AG04450 (cell line): ENCODE data around the gene TLR10. TPM values are rescaled to one million over a fixed set of nuclear protein-coding genes. Genes with fewer than 3 reads are reported as not detected.
"Not testable (repeated sequence)": the region's sequence is repeated elsewhere in the genome, so short reads cannot be mapped to it uniquely, and the experiment has no call there.

Source experiments
- CTCF ChIA-PET: fragments of 300-600, 350-600 bp; formaldehyde crosslinking; extraction: SDS; loops from one replicate; lab custom pipeline; 2022; ENCODE audit warnings: antibody characterized with exemption, inconsistent platforms; lab: Charles Lee
- POLR2A ChIA-PET: fragments of 350-600 bp; formaldehyde crosslinking; extraction: SDS; loops from one replicate; lab custom pipeline; 2021; ENCODE audit warnings: antibody characterized with exemption, inconsistent platforms; lab: Yijun Ruan, JAX
- DNase-seq: peaks from one replicate; pipeline ENCODE4 v3.0.0-alpha.2; 2011; ENCODE audit warnings: low read depth, low spot score
- H3K27ac ChIP-seq: one replicate; pipeline ENCODE4 v1.5.1; 2012; ENCODE audit warnings: low read depth, low read length, control low read depth
- H3K27me3 ChIP-seq: one replicate; pipeline ENCODE4 v1.6.0; 2012; ENCODE audit warnings: low read length; ENCODE audit not compliant: control insufficient read depth, insufficient read depth
- H3K4me3 ChIP-seq: 2 replicates; pipeline ENCODE4 v1.5.1; 2011; ENCODE audit warnings: mild to moderate bottlenecking, low read depth, low read length, control low read depth
- H3K9me3 ChIP-seq: 2 replicates; pipeline ENCODE4 v1.5.1; 2012; ENCODE audit warnings: low read length; ENCODE audit not compliant: control insufficient read depth, insufficient read depth
- CTCF ChIP-seq: IDR thresholded peaks from 2 replicates; pipeline ENCODE4 v1.5.1; 2011; ENCODE audit warnings: low read depth, low read length, control low read depth, inconsistent platforms
- polyA plus RNA-seq: library from polyadenylated mRNA; depleted of rRNA; stranded (reverse); fragments of >200 nt; gene quantifications from 2 replicates; pipeline ENCODE4 v1.2.3, GENCODE V29; 2011

Gene TLR10
- polyA plus RNA-seq, 1 experiment: not detected

DNA sequence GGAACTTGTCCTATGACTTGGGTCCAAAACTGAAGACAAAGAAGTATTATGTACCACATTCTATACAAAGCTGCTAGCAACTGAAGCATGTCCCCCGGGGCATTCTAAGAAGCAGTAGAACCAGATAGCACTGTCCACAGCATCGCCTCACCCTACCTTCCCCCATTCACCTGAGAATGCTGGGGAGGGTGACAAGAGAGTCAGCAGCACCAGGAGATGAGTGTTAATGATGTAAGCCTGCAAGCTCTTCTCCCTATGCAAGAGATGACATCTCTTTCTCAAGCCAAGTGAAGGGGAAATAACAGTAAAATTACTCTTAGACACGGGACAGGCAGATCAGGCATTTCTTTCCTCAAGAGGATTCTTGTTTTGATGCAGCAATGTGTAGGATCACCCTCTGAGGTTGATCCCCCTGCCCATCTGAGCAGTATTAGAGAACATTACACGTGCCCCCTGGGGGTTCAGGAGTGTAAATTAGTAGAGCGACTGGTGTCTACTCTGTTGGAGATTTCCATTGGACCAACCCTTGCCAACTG, 35.7 kb upstream of the TLR10 start:
- peaks cover 6% of the 10 kb centered on the region for H3K9me3 ChIP-seq
- no peak for TF ChIP-seq CTCF
- ChIA-PET POLR2A (no interaction called here), CTCF (interaction anchor here (0.7 to 1.2 kb wide), 2 partner anchors 36 to 42 kb away, joined by 3 read pairs; partner anchors contain the start of gene TLR10)
- no peak overlapping the region for H3K27ac ChIP-seq
- no peak for DNase-seq
- H3K27me3 ChIP-seq: no peaks in the 10 kb centered on the region
- H3K4me3 ChIP-seq: no peak overlapping the region

DNA sequence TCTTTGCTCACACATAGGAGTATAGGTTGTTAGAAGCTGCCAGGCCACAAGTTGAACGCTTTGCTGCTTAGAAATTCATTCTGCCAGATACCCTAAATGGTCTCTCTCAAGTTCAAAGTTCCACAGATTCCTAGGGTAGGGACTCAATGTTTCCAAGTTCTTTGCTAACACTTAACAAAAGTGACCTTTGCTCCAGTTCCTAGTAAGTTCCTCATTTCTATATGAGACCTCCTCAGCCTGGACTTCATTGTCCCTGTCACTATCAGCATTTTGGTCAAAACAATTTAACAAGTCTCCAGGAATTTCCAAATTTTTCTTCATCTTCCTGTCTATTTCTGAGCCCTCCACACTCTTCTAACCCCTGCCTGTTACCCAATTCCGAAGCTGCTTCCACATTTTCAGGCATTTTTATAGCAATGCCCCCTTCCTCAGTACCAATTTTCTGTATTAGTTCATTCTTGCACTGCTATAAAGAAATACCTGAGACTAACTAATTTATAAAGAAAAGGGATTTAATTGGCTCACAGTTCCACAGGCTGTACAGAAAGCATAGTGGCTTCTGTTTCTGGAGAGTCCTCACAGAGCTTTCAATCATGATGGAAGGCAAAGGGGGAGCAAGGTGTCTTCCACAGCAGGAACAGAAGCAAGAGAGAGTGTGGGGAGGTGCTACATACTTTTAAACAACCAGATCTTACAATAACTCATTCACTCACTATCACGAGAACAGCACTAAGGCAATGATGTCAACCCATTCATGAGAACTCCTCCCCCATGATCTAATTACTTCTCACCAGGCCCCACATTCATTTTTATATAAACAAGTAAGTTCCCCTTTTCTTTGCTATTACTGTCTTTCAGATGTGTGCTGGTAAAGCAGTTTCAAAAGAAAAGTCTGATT, 33.3 kb upstream of the TLR10 start:
- Histone ChIP-seq H3K27me3 (peaks cover 2% of the 10 kb centered on the region), H3K27ac (no peak overlapping the region), H3K9me3 (no peaks in the 10 kb centered on the region; the same call in 1 of the 2 replicates), H3K4me3 (no peak overlapping the region)
- ChIA-PET CTCF (interaction anchor here (1.4 to 4.8 kb wide), 2 partner anchors 12 to 44 kb away, joined by 3 to 31 read pairs; partner anchors contain the start of gene TLR1), POLR2A (no interaction called here)
- DNase-seq: no peak
- no peak for TF ChIP-seq CTCF

- ChIA-PET CTCF (interaction anchor here (2.7 to 4.8 kb wide), 2 partner anchors 10 to 32 kb away, joined by 8 to 31 read pairs; partner anchors contain the start of genes TLR1 and TLR10), POLR2A (no interaction called here)
- Histone ChIP-seq H3K27me3 (peaks cover 2% of the 10 kb centered on the region), H3K27ac (no peak overlapping the region), H3K9me3 (no peaks in the 10 kb centered on the region; the same call in 1 of the 2 replicates), H3K4me3 (no peak overlapping the region)
- no peak for TF ChIP-seq CTCF
- DNase-seq: no peak
These were observed 31.6 kb upstream of the TLR10 start for GRCh38 chr4:38814386-38814785.

DNA sequence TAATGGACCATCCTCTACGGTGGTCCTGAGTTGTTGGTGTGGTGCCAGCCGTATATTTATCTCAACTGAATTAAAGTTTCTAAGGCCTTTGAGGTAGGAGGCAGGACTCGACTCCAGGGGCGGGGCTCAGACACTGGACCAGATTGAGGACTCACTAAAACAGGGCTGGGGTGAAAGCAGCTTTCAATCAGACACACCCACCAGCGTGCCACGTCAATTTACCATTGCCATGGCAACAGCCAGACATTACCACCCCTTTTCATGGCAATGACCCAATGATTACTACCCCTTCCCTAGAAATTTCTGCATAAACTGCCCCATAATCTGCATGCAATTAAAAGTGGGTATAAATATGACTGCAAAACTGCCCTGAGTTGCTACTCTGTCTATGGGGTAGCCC, 28.5 kb upstream of the TLR10 start:
- no peak overlapping the region for H3K4me3 ChIP-seq
- no peak for TF ChIP-seq CTCF
- H3K27me3 ChIP-seq: peaks cover 2% of the 10 kb centered on the region
- ChIA-PET CTCF (no interaction called here), POLR2A (no interaction called here)
- H3K27ac ChIP-seq: no peak overlapping the region
- no peaks in the 10 kb centered on the region; the same call in none of the 2 replicates for H3K9me3 ChIP-seq
- DNase-seq: no peak

DNA sequence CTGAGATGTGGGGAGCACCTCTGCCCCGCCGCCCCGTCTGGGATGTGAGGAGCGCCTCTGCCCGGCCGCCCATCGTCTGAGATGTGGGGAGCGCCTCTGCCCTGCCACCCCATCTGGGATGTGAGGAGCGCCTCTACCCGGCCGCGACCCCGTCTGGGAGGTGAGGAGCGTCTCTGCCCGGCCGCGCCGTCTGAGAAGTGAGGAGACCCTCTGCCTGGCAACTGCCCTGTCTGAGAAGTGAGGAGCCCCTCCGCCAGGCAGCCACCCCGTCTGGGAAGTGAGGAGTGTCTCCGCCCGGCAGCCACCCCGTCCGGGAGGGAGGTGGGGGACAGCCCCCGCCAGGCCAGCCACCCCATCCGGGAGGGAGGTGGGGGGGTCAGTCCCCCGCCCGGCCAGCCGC, 24.7 kb upstream of the TLR10 start:
- H3K4me3 ChIP-seq, H3K9me3 ChIP-seq, H3K27ac ChIP-seq, DNase-seq, CTCF ChIA-PET, POLR2A ChIA-PET, H3K27me3 ChIP-seq: not testable (repeated sequence)

- H3K27me3 ChIP-seq, H3K4me3 ChIP-seq, H3K9me3 ChIP-seq, POLR2A ChIA-PET, H3K27ac ChIP-seq, DNase-seq: not testable (repeated sequence)
- CTCF ChIA-PET: interaction anchor here (1.1 to 2.6 kb wide), 2 partner anchors 11 to 15 kb away, joined by 3 to 20 read pairs; no protein-coding TSS in a partner anchor
These were observed 23.5 kb upstream of the TLR10 start for GRCh38 chr4:38806251-38806650.
